Smooth muscle cell (in vitro differentiated cells): ENCODE measurements around the gene PARD3. TPM values are rescaled to one million over a fixed set of nuclear protein-coding genes. Genes with fewer than 3 reads are reported as not detected.

Experiments
- DNase-seq: peaks from one replicate; lab custom pipeline; 2025; ENCODE audit not compliant: unreplicated experiment; lab: John Stamatoyannopoulos, UW
- H2AFZ ChIP-seq: fragments of 200-600 bp; sonication (generic); 2 replicates; pipeline ENCODE4 v1.6.0; 2016; ENCODE audit warnings: antibody characterized with exemption, low read depth, mild to moderate bottlenecking
- H3F3A ChIP-seq: fragments of 200-600 bp; sonication (generic); 2 replicates; pipeline ENCODE4 v1.6.0; 2017; ENCODE audit warnings: antibody characterized with exemption, low read depth
- H3K27ac ChIP-seq: fragments of 200-600 bp; sonication (generic); 2 replicates; pipeline ENCODE4 v1.5.1; 2016; ENCODE audit warnings: low read depth, mild to moderate bottlenecking
- H3K27me3 ChIP-seq: fragments of 200-600 bp; sonication (generic); 2 replicates; pipeline ENCODE4 v1.6.1; 2016; ENCODE audit warnings: low read depth, mild to moderate bottlenecking
- H3K36me3 ChIP-seq: fragments of 200-600 bp; sonication (generic); 2 replicates; pipeline ENCODE4 v1.5.1; 2016; ENCODE audit warnings: low read depth
- H3K4me1 ChIP-seq: fragments of 200-600 bp; sonication (generic); 2 replicates; pipeline ENCODE4 v1.5.1; 2016; ENCODE audit warnings: low read depth
- H3K4me2 ChIP-seq: fragments of 200-600 bp; sonication (generic); 2 replicates; pipeline ENCODE4 v1.6.0; 2016; ENCODE audit warnings: mild to moderate bottlenecking
- H3K4me3 ChIP-seq: fragments of 200-600 bp; sonication (generic); 2 replicates; pipeline ENCODE4 v1.5.1; 2016; ENCODE audit warnings: mild to moderate bottlenecking
- H3K79me2 ChIP-seq: fragments of 200-600 bp; sonication (generic); 2 replicates; pipeline ENCODE4 v1.6.0; 2016; ENCODE audit warnings: low read depth, mild to moderate bottlenecking
- H3K9ac ChIP-seq: fragments of 200-600 bp; sonication (generic); 2 replicates; pipeline ENCODE4 v1.6.0; 2016; ENCODE audit warnings: low read depth
- H3K9me3 ChIP-seq: fragments of 200-600 bp; sonication (generic); replicated peaks from 2 replicates; pipeline ENCODE4 v1.5.1; 2016; ENCODE audit warnings: low read depth
- H4K20me1 ChIP-seq: fragments of 200-600 bp; sonication (generic); 2 replicates; pipeline ENCODE4 v1.6.0; 2016; ENCODE audit warnings: low read depth
- CTCF ChIP-seq: fragments of 200-600 bp; sonication (generic); IDR thresholded peaks from 2 replicates; pipeline ENCODE4 v1.5.1; 2017; ENCODE audit warnings: borderline replicate concordance, mild to moderate bottlenecking, antibody characterized with exemption; ENCODE audit not compliant: insufficient read depth, poor library complexity, severe bottlenecking
- WGBS: methylation state at CpG from one replicate; pipeline ENCODE4 v1.1.7; 2016; ENCODE audit warnings: low lambda C conversion rate; 5-methylcytosine and 5-hydroxymethylcytosine counted together
- polyA plus RNA-seq: library from polyadenylated mRNA; unstranded; fragments of >200 nt; fragmentation: Nextera tagmentation; extraction: Ambion mirVana; gene quantifications from 2 replicates; pipeline ENCODE4 v1.2.1, GENCODE V29; 2016
- total RNA-seq: library from RNA; depleted of rRNA; stranded (reverse); fragments of >200 nt; gene quantifications from 2 replicates; pipeline ENCODE4 v1.2.3, GENCODE V29; 2014

Gene PARD3
- total and polyA plus RNA-seq, 2 experiments from 2014 or later: 17.5 to 26.0 TPM

GRCh38 chr10:34364253-34365037, 450.7 kb downstream of the PARD3 start:
- no peaks in the 10 kb centered on the region for H4K20me1 ChIP-seq
- no peaks in the 10 kb centered on the region for H3K36me3 ChIP-seq
- H3K9me3 ChIP-seq: no peaks in the 10 kb centered on the region
- H3K4me3 ChIP-seq: no peak overlapping the region
- 99% methylated on average over 5 of the region's 5 CpGs for WGBS
- no peak for TF ChIP-seq CTCF
- no peak overlapping the region for H3K27ac ChIP-seq
- H3K79me2 ChIP-seq: no peaks in the 10 kb centered on the region
- H3K4me1 ChIP-seq: no peaks in the 10 kb centered on the region
- H3K27me3 ChIP-seq: no peaks in the 10 kb centered on the region
- no peaks in the 10 kb centered on the region for H3F3A ChIP-seq
- no peak for DNase-seq
- no peak overlapping the region for H3K9ac ChIP-seq
- H3K4me2 ChIP-seq: no peak overlapping the region
- H2AFZ ChIP-seq: no peak overlapping the region

- H3K9me3 ChIP-seq: no peaks in the 10 kb centered on the region
- H3K79me2 ChIP-seq: no peaks in the 10 kb centered on the region
- no peaks in the 10 kb centered on the region for H3K36me3 ChIP-seq
- no peaks in the 10 kb centered on the region for H3K4me1 ChIP-seq
- H3K4me2 ChIP-seq: no peak overlapping the region
- DNase-seq: no peak
- no peak overlapping the region for H3K27ac ChIP-seq
- no peak overlapping the region for H3K9ac ChIP-seq
- H3K4me3 ChIP-seq: no peak overlapping the region
- no peak for TF ChIP-seq CTCF
- H3F3A ChIP-seq: no peaks in the 10 kb centered on the region
- H2AFZ ChIP-seq: no peak overlapping the region
- no peaks in the 10 kb centered on the region for H4K20me1 ChIP-seq
- WGBS: 88% methylated on average over 3 of the region's 3 CpGs
- H3K27me3 ChIP-seq: no peaks in the 10 kb centered on the region
Measured at GRCh38 chr10:34360984-34361383, 454.1 kb downstream of the PARD3 start.

GRCh38 chr10:34359435-34359813, 455.7 kb downstream of the PARD3 start:
- Histone ChIP-seq H3K79me2 (no peaks in the 10 kb centered on the region), H3K36me3 (no peaks in the 10 kb centered on the region), H3K4me3 (no peak overlapping the region), H3K9me3 (no peaks in the 10 kb centered on the region), H4K20me1 (no peaks in the 10 kb centered on the region), H2AFZ (no peak overlapping the region), H3K27me3 (no peaks in the 10 kb centered on the region), H3K4me2 (no peak overlapping the region), H3K9ac (no peak overlapping the region), H3K27ac (no peak overlapping the region), H3K4me1 (no peaks in the 10 kb centered on the region), H3F3A (no peaks in the 10 kb centered on the region)
- no peak for DNase-seq
- 96% methylated on average over 4 of the region's 4 CpGs for WGBS
- no peak for TF ChIP-seq CTCF
